PC-9 (cell line): ENCODE data around the gene PTGER1. TPM values are rescaled to one million over a fixed set of nuclear protein-coding genes. Genes with fewer than 3 reads are reported as not detected.

ENCODE experiments used
- BruUV-seq: library from RNA; stranded (reverse); fragments of 400-500 nt; replicated peaks from 2 replicates; lab custom pipeline; 2021; lab: Mats Ljungman, UMichigan
- CTCF ChIA-PET: fragments of 300-600 bp; sonication (Branson Sonifier 250); formaldehyde crosslinking; loops from one replicate; lab custom pipeline; 2022; ENCODE audit warnings: antibody characterized with exemption; lab: Charles Lee
- POLR2A ChIA-PET: fragments of 300-600 bp; sonication (Branson Sonifier 250); formaldehyde crosslinking; loops from one replicate; lab custom pipeline; 2022; ENCODE audit warnings: antibody characterized with exemption; ENCODE audit not compliant: unreplicated experiment; lab: Charles Lee
- DNase-seq, 2 experiments: peaks; one replicate each; pipeline versions ENCODE4 v3.0.0 to v3.0.0-alpha.2; 2015 to 2022; ENCODE audit warnings: mixed read lengths in 1 of 2
- H2AFZ ChIP-seq: fragments of 200-600 bp; sonication (generic); 2 replicates; pipeline ENCODE4 v1.8.1; 2017; ENCODE audit warnings: antibody characterized with exemption
- H3F3A ChIP-seq: fragments of 200-600 bp; sonication (generic); 2 replicates; pipeline ENCODE4 v1.8.1; 2017; ENCODE audit warnings: antibody characterized with exemption, mild to moderate bottlenecking, low read depth; ENCODE audit not compliant: insufficient read depth
- H3K27ac ChIP-seq: fragments of 200-600 bp; sonication (generic); 2 replicates; pipeline ENCODE4 v1.6.1; 2016; ENCODE audit warnings: mixed run types
- H3K27me3 ChIP-seq: fragments of 200-600 bp; sonication (generic); 2 replicates; pipeline ENCODE4 v1.6.1; 2016; ENCODE audit warnings: low read depth, mixed run types; ENCODE audit not compliant: insufficient read depth
- H3K36me3 ChIP-seq: fragments of 200-600 bp; sonication (generic); 2 replicates; pipeline ENCODE4 v1.6.1; 2016; ENCODE audit warnings: low read depth, mixed run types
- H3K4me1 ChIP-seq: fragments of 200-600 bp; sonication (generic); replicated peaks from 2 replicates; pipeline ENCODE4 v1.6.1; 2016; ENCODE audit warnings: mixed run types; ENCODE audit not compliant: insufficient read depth
- H3K4me2 ChIP-seq: fragments of 200-600 bp; sonication (generic); 2 replicates; pipeline ENCODE4 v1.6.1; 2017; ENCODE audit warnings: mixed run types
- H3K4me3 ChIP-seq: fragments of 200-600 bp; sonication (generic); 2 replicates; pipeline ENCODE4 v1.6.1; 2016; ENCODE audit warnings: mixed run types
- H3K79me2 ChIP-seq: fragments of 200-600 bp; sonication (generic); 2 replicates; pipeline ENCODE4 v1.6.1; 2017; ENCODE audit warnings: low read depth, mixed run types
- H3K9me2 ChIP-seq: fragments of 200-600 bp; sonication (generic); 2 replicates; pipeline ENCODE4 v1.8.1; 2017; ENCODE audit warnings: mild to moderate bottlenecking; ENCODE audit not compliant: insufficient read depth
- H3K9me3 ChIP-seq: fragments of 200-600 bp; sonication (generic); 2 replicates; pipeline ENCODE4 v1.8.1; 2016; ENCODE audit warnings: low read depth; ENCODE audit not compliant: insufficient read depth
- H4K20me1 ChIP-seq: fragments of 200-600 bp; sonication (generic); 2 replicates; pipeline ENCODE4 v1.8.1; 2017; ENCODE audit not compliant: insufficient read depth
- CTCF ChIP-seq: fragments of 200-600 bp; sonication (generic); conservative IDR thresholded peaks from 2 replicates; pipeline ENCODE4 v1.6.1; 2017; ENCODE audit warnings: mixed run types, antibody characterized with exemption, mild to moderate bottlenecking, moderate library complexity
- EZH2 ChIP-seq: fragments of 200-600 bp; sonication (generic); IDR thresholded peaks from 2 replicates; pipeline ENCODE4 v1.8.0; 2017; ENCODE audit warnings: antibody characterized with exemption, low read depth
- intact Hi-C: fragments of 100-400 bp; cut with micrococcal nuclease; formaldehyde crosslinking; loops from one replicate; pipeline ENCODE4 v1.10.0; 2022; ENCODE audit not compliant: unreplicated experiment
- total RNA-seq: library from RNA; stranded (reverse); gene quantifications from 2 replicates; pipeline ENCODE4 v1.2.3, GENCODE V29; 2021

PTGER1 gene
- total RNA-seq, 1 experiment from 2014 or later, result 1.4 TPM

DNA sequence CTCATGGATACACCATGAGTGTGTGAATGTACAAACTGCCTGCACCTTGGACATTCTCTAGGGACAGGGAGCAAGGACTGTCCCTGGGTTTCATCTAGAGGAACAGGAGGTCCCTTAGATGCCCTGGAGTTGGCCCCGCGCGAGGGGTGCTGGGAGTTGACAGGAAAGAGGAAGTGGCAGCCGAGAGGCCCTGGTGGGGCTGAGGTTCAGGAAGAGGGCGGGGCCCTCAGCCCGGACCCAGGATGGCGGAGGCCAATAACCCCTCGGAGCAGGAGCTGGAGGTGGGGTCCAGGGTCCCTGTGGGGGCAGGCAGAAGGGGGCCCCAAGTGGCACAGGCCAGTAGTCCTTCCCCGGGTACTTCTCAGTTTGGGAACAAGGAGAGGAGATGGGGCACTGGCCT, 35.1 kb downstream of the PTGER1 start:
- no peak for DNase-seq
- no TSS peak for BruUV-seq
- Histone ChIP-seq H3K27me3 (no peaks in the 10 kb centered on the region), H3K4me1 (peaks cover 8% of the 10 kb centered on the region), H3K9me2 (no peaks in the 10 kb centered on the region), H3F3A (peaks cover 7% of the 10 kb centered on the region), H3K27ac (no peak overlapping the region), H3K9me3 (no peaks in the 10 kb centered on the region), H3K36me3 (peaks cover 24% of the 10 kb centered on the region), H3K4me2 (no peak overlapping the region), H3K4me3 (no peak overlapping the region), H2AFZ (no peak overlapping the region), H4K20me1 (peaks cover 58% of the 10 kb centered on the region), H3K79me2 (peaks cover 53% of the 10 kb centered on the region)
- intact Hi-C loops, result no loop called here
- TF ChIP-seq CTCF (no peak), EZH2 (no peak)
- ChIA-PET CTCF (no interaction called here), POLR2A (no interaction called here)

DNA sequence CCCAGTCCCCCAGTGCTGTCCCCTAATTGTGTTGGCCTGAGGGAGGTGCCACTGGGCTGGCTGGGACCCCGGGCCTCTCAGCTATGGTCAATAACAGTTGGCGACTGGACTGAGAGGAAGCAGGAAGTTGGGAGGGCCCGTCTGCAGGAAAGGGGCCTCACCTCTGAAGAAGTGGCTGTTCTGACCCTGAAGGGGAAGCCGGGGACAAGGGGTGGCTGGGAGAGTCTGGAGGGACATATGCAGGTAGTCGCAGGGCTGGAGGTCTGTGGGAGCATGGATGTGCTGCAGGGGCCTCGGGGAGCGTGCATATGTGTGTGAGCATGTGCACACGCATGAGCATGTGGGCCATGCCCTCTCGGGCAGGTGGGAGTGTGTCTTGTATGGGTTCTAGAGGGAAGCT, 36.1 kb downstream of the PTGER1 start:
- intact Hi-C loops, result loop anchor here (10.0 kb wide), 1 partner anchor 56 kb away; the partner anchor contains the start of gene GIPC1
- Histone ChIP-seq H3F3A (peaks cover 16% of the 10 kb centered on the region), H3K36me3 (peaks cover 18% of the 10 kb centered on the region), H3K9me2 (no peaks in the 10 kb centered on the region), H4K20me1 (peaks cover 52% of the 10 kb centered on the region), H3K4me2 (no peak overlapping the region), H3K27me3 (no peaks in the 10 kb centered on the region), H3K4me1 (peaks cover 18% of the 10 kb centered on the region), H3K9me3 (no peaks in the 10 kb centered on the region), H3K4me3 (no peak overlapping the region), H3K79me2 (peaks cover 62% of the 10 kb centered on the region), H2AFZ (no peak overlapping the region), H3K27ac (no peak overlapping the region)
- ChIA-PET POLR2A (interaction anchor here (0.6 kb wide), 1 partner anchor 1664 kb away, joined by 4 read pairs; no protein-coding TSS in a partner anchor), CTCF (no interaction called here)
- no peak for DNase-seq
- no TSS peak for BruUV-seq
- TF ChIP-seq CTCF (no peak), EZH2 (no peak)

- Histone ChIP-seq H3K27me3 (no peaks in the 10 kb centered on the region), H3K9me3 (no peaks in the 10 kb centered on the region), H3K4me2 (no peak overlapping the region), H4K20me1 (peaks cover 52% of the 10 kb centered on the region), H3K4me1 (peaks cover 21% of the 10 kb centered on the region), H3K9me2 (no peaks in the 10 kb centered on the region), H3F3A (peaks cover 22% of the 10 kb centered on the region), H3K27ac (no peak overlapping the region), H3K36me3 (peaks cover 7% of the 10 kb centered on the region), H3K79me2 (peaks cover 68% of the 10 kb centered on the region), H2AFZ (no peak overlapping the region), H3K4me3 (no peak overlapping the region)
- TF ChIP-seq CTCF (no peak), EZH2 (no peak)
- CTCF ChIA-PET, result interaction anchor here (0.7 kb wide), 1 partner anchor 38 kb away, joined by 3 read pairs; the partner anchor contains the start of gene PTGER1
- DNase-seq, result no peak
- no TSS peak for BruUV-seq
- intact Hi-C loops, result loop anchor here (10.0 kb wide), 1 partner anchor 57 kb away; the partner anchor contains the start of gene GIPC1
- POLR2A ChIA-PET, result interaction anchor here (0.6 kb wide), 1 partner anchor 28 kb away, joined by 3 read pairs; no protein-coding TSS in a partner anchor
Measured at GRCh38 chr19:14437578-14438140, 37.5 kb downstream of the PTGER1 start.
